Right lobe of liver (tissue), 6 donors: ENCODE measurements around the gene CALCR. TPM values are rescaled to one million over a fixed set of nuclear protein-coding genes. Genes with fewer than 3 reads are reported as not detected.
"Not testable (repeated sequence)": the region's sequence is repeated elsewhere in the genome, so short reads cannot be mapped to it uniquely, and the experiment has no call there.

Experiments
- ATAC-seq, 4 donors: fragments of 200-7000 bp; cut with Tn5 transposase; one replicate each; pipeline ENCODE4 v1.9.1; 2020; ENCODE audit warnings: mild to moderate bottlenecking in 4 of 4, moderate library complexity in 4 of 4
- DNase-seq, 3 donors: peaks; one replicate each; pipeline ENCODE4 v3.0.0-alpha.2; 2020
- H3K27ac ChIP-seq, 3 donors: fragments of 200-600 bp; one replicate each; pipeline ENCODE4 v1.8.0; 2022
- H3K27me3 ChIP-seq, 2 donors: fragments of 200-600 bp; one replicate each; pipeline ENCODE4 v1.8.0; 2022
- H3K36me3 ChIP-seq, 4 donors: fragments of 200-600 bp; sonication (generic) in 1 of 4; one replicate each; pipeline versions ENCODE4 v1.5.1 to v1.8.0; 2017 to 2022; ENCODE audit warnings: control low read depth in 1 of 4
- H3K4me1 ChIP-seq, 4 donors: fragments of 200-600 bp; sonication (generic) in 1 of 4; one replicate each; pipeline versions ENCODE4 v1.5.1 to v1.8.0; 2017 to 2022; ENCODE audit warnings: control low read depth in 1 of 4
- H3K4me3 ChIP-seq, 3 donors: fragments of 200-600 bp; one replicate each; pipeline ENCODE4 v1.8.0; 2022
- H3K9me3 ChIP-seq, 4 donors: fragments of 200-600 bp; sonication (generic) in 1 of 4; one replicate each; pipeline versions ENCODE4 v1.5.1 to v1.8.0; 2017 to 2022; ENCODE audit warnings: control low read depth in 1 of 4
- CTCF ChIP-seq, 4 donors: fragments of 200-600 bp in 3 of 4; fragments of 450-650 bp in 1 of 4; IDR thresholded peaks; one replicate each; pipeline versions ENCODE4 v1.5.1 to v1.8.0; 2016 to 2022; ENCODE audit warnings: antibody characterized with exemption in 4 of 4, mild to moderate bottlenecking in 2 of 4
- POLR2A ChIP-seq: fragments of 450-650 bp; IDR thresholded peaks from one replicate; pipeline ENCODE4 v1.6.1; 2017; ENCODE audit warnings: antibody characterized with exemption, mild to moderate bottlenecking
- WGBS: methylation state at CpG from one replicate; pipeline ENCODE4 v1.1.6; 2018; ENCODE audit warnings: low coverage, low lambda C conversion rate; ENCODE audit not compliant: insufficient coverage; ENCODE audit errors: missing lambda C conversion rate; 5-methylcytosine and 5-hydroxymethylcytosine counted together
- intact Hi-C, 2 donors: fragments of 100-400 bp; cut with DNase I; formaldehyde crosslinking; loops; one replicate each; pipeline versions ENCODE4 v1.11.2 to v1.14.1; 2022
- total RNA-seq, 6 experiments: library from RNA; depleted of rRNA in 2 of 6; stranded (reverse); fragments of >200 nt in 2 of 6; fragmentation: NEBNext Ultra II Directional in 3 of 6; extraction: Animal tissue kit (Norgen Biotek cat#: 25700) in 3 of 6; gene quantifications; one replicate each; pipeline versions ENCODE4 v1.1.0 to v1.2.4, GENCODE V29; 2016 to 2023
- donor health status: DM: no; HTN: yes; CAD: no.
- donor health status: DM: no; HTN: no; CAD: no.
- donor health status: DM: no; HTN: no; CAD: no.
- donor health status: DM: no; HTN: yes; CAD: no.
- donor health status: DM: no; HTN: yes; CAD: no.

CALCR gene
- total RNA-seq, 6 experiments from 2014 or later: not detected

GRCh38 chr7:93620057-93620456, 45.5 kb upstream of the CALCR start:
- no peaks in the 10 kb centered on the region for H3K27me3 ChIP-seq
- H3K4me1 ChIP-seq: no peaks in the 10 kb centered on the region
- H3K9me3 ChIP-seq: no peaks in the 10 kb centered on the region
- no peak overlapping the region for H3K27ac ChIP-seq
- intact Hi-C loops: no loop called here
- ATAC-seq (no peak), DNase-seq (no peak)
- no peak overlapping the region for H3K4me3 ChIP-seq
- TF ChIP-seq CTCF (IDR thresholded peaks at IDR 0.05) (no peak), POLR2A (no peak)
- H3K36me3 ChIP-seq: no peaks in the 10 kb centered on the region

- intact Hi-C loops: no loop called here
- TF ChIP-seq POLR2A (no peak), CTCF (IDR thresholded peaks at IDR 0.05) (no peak)
- no peak for ATAC-seq
- Histone ChIP-seq H3K27ac (no peak overlapping the region), H3K9me3 (no peaks in the 10 kb centered on the region), H3K36me3 (no peaks in the 10 kb centered on the region), H3K4me3 (no peak overlapping the region), H3K27me3 (no peaks in the 10 kb centered on the region), H3K4me1 (no peaks in the 10 kb centered on the region)
- DNase-seq: no peak
- 40% methylated on average over 1 of the region's 1 CpG for WGBS
Measured at GRCh38 chr7:93601363-93601762, 26.8 kb upstream of the CALCR start.

- 67% methylated on average over 1 of the region's 1 CpG for WGBS
- DNase-seq (no peak), ATAC-seq (no peak)
- TF ChIP-seq CTCF (IDR thresholded peaks at IDR 0.05): no peak
- no peak for TF ChIP-seq POLR2A
- Histone ChIP-seq H3K36me3 (no peaks in the 10 kb centered on the region), H3K4me3 (no peak overlapping the region), H3K27me3 (no peaks in the 10 kb centered on the region), H3K9me3 (no peaks in the 10 kb centered on the region), H3K27ac (no peak overlapping the region), H3K4me1 (no peaks in the 10 kb centered on the region)
- intact Hi-C loops: no loop called here
Measured at GRCh38 chr7:93594250-93594649, 19.7 kb upstream of the CALCR start.

GRCh38 chr7:93592588-93593266, 18.2 kb upstream of the CALCR start:
- 35% methylated on average over 1 of the region's 1 CpG for WGBS
- DNase-seq (no peak), ATAC-seq (no peak)
- H3K9me3 ChIP-seq: no peaks in the 10 kb centered on the region
- intact Hi-C loops: no loop called here
- no peak for TF ChIP-seq CTCF (IDR thresholded peaks at IDR 0.05)
- no peak for TF ChIP-seq POLR2A
- no peaks in the 10 kb centered on the region for H3K27me3 ChIP-seq
- no peaks in the 10 kb centered on the region for H3K36me3 ChIP-seq
- H3K4me3 ChIP-seq: no peak overlapping the region
- no peak overlapping the region for H3K27ac ChIP-seq
- no peaks in the 10 kb centered on the region for H3K4me1 ChIP-seq

- DNase-seq, H3K27me3 ChIP-seq, H3K9me3 ChIP-seq, intact Hi-C loops, H3K36me3 ChIP-seq, H3K4me3 ChIP-seq, H3K4me1 ChIP-seq, H3K27ac ChIP-seq, ATAC-seq: not testable (repeated sequence)
- WGBS: 53% methylated on average over 1 of the region's 34 CpGs
Measured at GRCh38 chr7:93591224-93592050, 16.9 kb upstream of the CALCR start.

- no CpG with 5 or more reads among the region's 22 CpGs for WGBS
- DNase-seq, intact Hi-C loops: not testable (repeated sequence)
Measured at GRCh38 chr7:93586479-93586865, 11.9 kb upstream of the CALCR start.

GRCh38 chr7:93585694-93586478, 11.4 kb upstream of the CALCR start:
- H3K27ac ChIP-seq, DNase-seq, H3K27me3 ChIP-seq, H3K9me3 ChIP-seq, H3K4me1 ChIP-seq, ATAC-seq, H3K36me3 ChIP-seq, intact Hi-C loops, H3K4me3 ChIP-seq: not testable (repeated sequence)
- WGBS: 100% methylated on average over 1 of the region's 54 CpGs

More at GRCh38 chr7:93586479-93586865, 11.9 kb upstream of the CALCR start:
- ATAC-seq, H3K4me1 ChIP-seq, H3K27ac ChIP-seq, H3K4me3 ChIP-seq, H3K36me3 ChIP-seq, H3K9me3 ChIP-seq, H3K27me3 ChIP-seq: not testable (repeated sequence)
